IMR-90 (cell line): ENCODE measurements around the gene FAM131C. TPM values are rescaled to one million over a fixed set of nuclear protein-coding genes. Genes with fewer than 3 reads are reported as not detected.

Experiments used
- ATAC-seq: fragments of 200-7000 bp; cut with Tn5 transposase; 2 replicates; pipeline ENCODE4 v1.9.1; 2020; ENCODE audit warnings: low read depth, mild to moderate bottlenecking, moderate library complexity
- BruUV-seq: library from RNA; stranded (reverse); fragments of 400-500 nt; replicated peaks from 2 replicates; lab custom pipeline; 2021; lab: Mats Ljungman, UMichigan
- CTCF ChIA-PET: fragments of 300-600 bp; formaldehyde crosslinking; extraction: SDS; loops from one replicate; lab custom pipeline; 2021; ENCODE audit warnings: antibody characterized with exemption; lab: Yijun Ruan, JAX
- POLR2A ChIA-PET: fragments of 300-600 bp; sonication (Branson Sonifier 250); formaldehyde crosslinking; loops from one replicate; lab custom pipeline; 2022; ENCODE audit warnings: antibody characterized with exemption; ENCODE audit not compliant: unreplicated experiment; lab: Charles Lee
- DNase-seq: peaks from one replicate; pipeline ENCODE4 v3.0.0; 2013
- H2AFZ ChIP-seq: replicated peaks from 2 replicates; pipeline ENCODE3; 2013; ENCODE audit warnings: low read length, mild to moderate bottlenecking; ENCODE audit not compliant: poor library complexity
- H2AK5ac ChIP-seq: 2 replicates; pipeline ENCODE4 v1.6.1; 2013; ENCODE audit warnings: low read depth, low read length, inconsistent platforms
- H2AK9ac ChIP-seq: replicated peaks from 2 replicates; pipeline ENCODE3; 2013; ENCODE audit warnings: mild to moderate bottlenecking, low read depth, low read length, moderate library complexity; ENCODE audit not compliant: poor library complexity
- H2BK120ac ChIP-seq: 2 replicates; pipeline ENCODE4 v1.6.1; 2013; ENCODE audit warnings: low read depth, low read length, inconsistent platforms
- H2BK15ac ChIP-seq: 3 replicates; pipeline ENCODE4 v1.6.1; 2013; ENCODE audit warnings: low read depth, low read length, inconsistent platforms
- H2BK20ac ChIP-seq: 2 replicates; pipeline ENCODE4 v1.6.1; 2013; ENCODE audit warnings: low read depth, mild to moderate bottlenecking, inconsistent platforms, low read length, moderate library complexity
- H2BK5ac ChIP-seq: 2 replicates; pipeline ENCODE4 v1.6.1; 2013; ENCODE audit warnings: mild to moderate bottlenecking, low read depth, low read length, inconsistent platforms; ENCODE audit not compliant: poor library complexity, severe bottlenecking
- H3K14ac ChIP-seq: replicated peaks from 2 replicates; pipeline ENCODE4 v1.6.1; 2013; ENCODE audit warnings: low read depth, low read length, inconsistent platforms
- H3K18ac ChIP-seq: 2 replicates; pipeline ENCODE4 v1.6.1; 2013; ENCODE audit warnings: low read depth, low read length, control low read depth
- H3K23ac ChIP-seq: 2 replicates; pipeline ENCODE4 v1.6.1; 2013; ENCODE audit warnings: low read depth, low read length, inconsistent platforms
- H3K27ac ChIP-seq: 2 replicates; pipeline ENCODE4 v1.5.1; 2013; ENCODE audit warnings: mild to moderate bottlenecking, control low read depth, low read length; ENCODE audit not compliant: insufficient read depth
- H3K27me3 ChIP-seq: 2 replicates; pipeline ENCODE4 v1.6.1; 2013; ENCODE audit warnings: low read length; ENCODE audit not compliant: control insufficient read depth, insufficient read depth
- H3K36me3 ChIP-seq: 2 replicates; pipeline ENCODE4 v1.6.1; 2013; ENCODE audit warnings: low read length, mixed read lengths; ENCODE audit not compliant: control insufficient read depth, insufficient read depth
- H3K4ac ChIP-seq: 2 replicates; pipeline ENCODE4 v1.6.1; 2013; ENCODE audit warnings: low read depth, low read length, inconsistent platforms
- H3K4me1 ChIP-seq: 2 replicates; pipeline ENCODE4 v1.6.1; 2013; ENCODE audit warnings: low read length, mixed read lengths; ENCODE audit not compliant: control insufficient read depth, insufficient read depth
- H3K4me2 ChIP-seq: 2 replicates; pipeline ENCODE4 v1.6.1; 2013; ENCODE audit warnings: low read depth, mild to moderate bottlenecking, control low read depth, low read length, moderate library complexity
- H3K4me3 ChIP-seq: 2 replicates; pipeline ENCODE4 v1.5.1; 2013; ENCODE audit warnings: low read depth, mild to moderate bottlenecking, control low read depth, low read length, moderate library complexity; ENCODE audit not compliant: insufficient read depth
- H3K56ac ChIP-seq: 2 replicates; pipeline ENCODE4 v1.6.1; 2013; ENCODE audit warnings: low read length, inconsistent platforms; ENCODE audit not compliant: insufficient read depth; ENCODE audit errors: extremely low read depth
- H3K79me1 ChIP-seq, 2 experiments: 2 replicates each; pipeline ENCODE4 v1.6.1; 2013; ENCODE audit warnings: low read length in 2 of 2, inconsistent platforms in 1 of 2, low read depth in 1 of 2
- H3K9ac ChIP-seq: 2 replicates; pipeline ENCODE4 v1.6.1; 2013; ENCODE audit warnings: low read depth, low read length, control low read depth
- H3K9me1 ChIP-seq: 2 replicates; pipeline ENCODE4 v1.6.1; 2013; ENCODE audit warnings: low read length, inconsistent platforms; ENCODE audit not compliant: insufficient read depth
- H3K9me3 ChIP-seq: 2 replicates; pipeline ENCODE4 v1.6.1; 2013; ENCODE audit warnings: low read length; ENCODE audit not compliant: control insufficient read depth, insufficient read depth
- H4K20me1 ChIP-seq: 2 replicates; pipeline ENCODE4 v1.6.1; 2013; ENCODE audit warnings: low read length, inconsistent platforms; ENCODE audit not compliant: insufficient read depth
- H4K5ac ChIP-seq: 2 replicates; pipeline ENCODE4 v1.6.1; 2013; ENCODE audit warnings: mild to moderate bottlenecking, low read depth, low read length, control low read depth
- H4K8ac ChIP-seq, 2 experiments: 2 replicates each; pipeline ENCODE4 v1.6.1; 2013; ENCODE audit warnings: low read depth in 2 of 2, low read length in 2 of 2, control low read depth in 1 of 2, inconsistent platforms in 1 of 2
- H4K91ac ChIP-seq: 2 replicates; pipeline ENCODE4 v1.6.1; 2013; ENCODE audit warnings: low read depth, low read length, inconsistent platforms; ENCODE audit not compliant: insufficient read depth
- BHLHE40 ChIP-seq: fragments of 150-350 bp; IDR thresholded peaks from 2 replicates; pipeline ENCODE4 v1.6.1; 2016; ENCODE audit warnings: mild to moderate bottlenecking, low read depth, low read length
- MAFK ChIP-seq: IDR thresholded peaks from 2 replicates; pipeline ENCODE4 v1.6.1; 2012; ENCODE audit warnings: low read depth, low read length, improper control_type of control experiment
- MXI1 ChIP-seq: IDR thresholded peaks from 2 replicates; pipeline ENCODE4 v1.6.1; 2012; ENCODE audit warnings: low read depth, mild to moderate bottlenecking, low read length, moderate library complexity, borderline replicate concordance
- NFE2L2 ChIP-seq: fragments of 150-350 bp; IDR thresholded peaks from 2 replicates; pipeline ENCODE4 v1.6.1; 2016; ENCODE audit warnings: low read depth, mild to moderate bottlenecking, low read length
- SMC3 ChIP-seq: fragments of 150-350 bp; IDR thresholded peaks from 2 replicates; pipeline ENCODE4 v1.6.1; 2016; ENCODE audit warnings: low read depth, mild to moderate bottlenecking, antibody characterized with exemption, low read length, moderate library complexity
- USF2 ChIP-seq: fragments of 150-350 bp; IDR thresholded peaks from 2 replicates; pipeline ENCODE4 v1.6.1; 2017; ENCODE audit warnings: mild to moderate bottlenecking, antibody characterized with exemption, low read length, low read depth
- WGBS, 2 experiments: methylation state at CpG; one replicate each; pipeline versions ENCODE4 v1.1.5 to v1.1.7; 2013; ENCODE audit warnings: missing lambda C conversion rate in 2 of 2; ENCODE audit not compliant: insufficient read length in 1 of 2; ENCODE audit errors: extremely low coverage in 2 of 2; 5-methylcytosine and 5-hydroxymethylcytosine counted together
- dilution Hi-C: fragments of 300-500 bp; cut with HindIII; formaldehyde crosslinking; loops from one replicate; pipeline ENCODE4 v1.14.3; 2018; ENCODE audit warnings: low sequenced_read_pairs; ENCODE audit not compliant: unreplicated experiment
- in situ Hi-C: fragments of 300-500 bp; cut with MboI; formaldehyde crosslinking; loops from 3 replicates; pipeline ENCODE4 v1.14.3; 2019; ENCODE audit warnings: low sequenced_read_pairs, inconsistent platforms, mixed read lengths
- intact Hi-C: fragments of 100-400 bp; cut with micrococcal nuclease; formaldehyde crosslinking; loops from 2 replicates; pipeline ENCODE4 v1.10.0; 2022
- polyA plus RNA-seq, 3 experiments: library from polyadenylated mRNA; depleted of rRNA; stranded (reverse); fragments of >200 nt; gene quantifications; 2 replicates each; pipeline ENCODE4 v1.2.3, GENCODE V29; 2012; ENCODE audit warnings: low replicate concordance in 1 of 3
- total RNA-seq: library from RNA; depleted of rRNA; stranded (reverse); fragments of >200 nt; gene quantifications from 2 replicates; pipeline ENCODE4 v1.2.3, GENCODE V29; 2012
- TF ChIP-seq, protein P1 (sequence below): conservative IDR thresholded peaks from 2 replicates; pipeline ENCODE4 v1.5.1; 2012; ENCODE audit warnings: mild to moderate bottlenecking, low read depth, low read length, improper control_type of control experiment
- TF ChIP-seq, protein P2 (sequence below): fragments of 150-350 bp; IDR thresholded peaks from 2 replicates; pipeline ENCODE4 v1.6.1; 2016; ENCODE audit warnings: low read depth, mild to moderate bottlenecking, low read length, moderate library complexity, borderline replicate concordance

The FAM131C gene
- total and polyA plus RNA-seq, 2 of the 4 experiments (the other 2 are of a cell fraction), result 0.18 to 1.0 TPM

DNA sequence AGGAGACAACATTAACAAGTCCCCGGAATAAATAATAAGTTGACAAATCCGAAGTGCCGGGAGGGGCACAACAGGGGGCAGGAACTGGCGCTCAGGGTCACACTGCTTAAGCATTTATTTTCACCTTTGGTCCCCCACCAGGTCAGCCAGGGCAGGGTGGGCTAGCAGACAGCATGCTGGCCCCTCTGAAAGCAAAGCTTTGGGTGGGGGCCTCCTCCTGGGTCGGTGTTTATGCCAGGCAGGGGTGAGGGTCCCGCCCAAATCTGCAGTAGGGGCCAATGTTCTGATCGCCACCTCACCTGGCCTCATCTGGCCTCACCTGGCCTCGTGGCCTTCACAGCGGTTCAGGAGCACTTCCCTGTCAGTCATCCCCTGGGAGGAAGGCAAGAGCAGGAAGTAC is 8.2 kb upstream of the FAM131C start:
- no peak overlapping the region for H3K4me2 ChIP-seq
- no peaks in the 10 kb centered on the region for H3K36me3 ChIP-seq
- no peak overlapping the region for H3K14ac ChIP-seq
- H3K18ac ChIP-seq, result no peak overlapping the region
- in situ Hi-C loops, result loop anchor here (5.0 kb wide), 1 partner anchor 281 kb away; no protein-coding TSS in a partner anchor
- BruUV-seq, result no TSS peak
- no peak overlapping the region for H3K4me3 ChIP-seq
- no peak for TF ChIP-seq MXI1
- TF ChIP-seq, protein P1, sequence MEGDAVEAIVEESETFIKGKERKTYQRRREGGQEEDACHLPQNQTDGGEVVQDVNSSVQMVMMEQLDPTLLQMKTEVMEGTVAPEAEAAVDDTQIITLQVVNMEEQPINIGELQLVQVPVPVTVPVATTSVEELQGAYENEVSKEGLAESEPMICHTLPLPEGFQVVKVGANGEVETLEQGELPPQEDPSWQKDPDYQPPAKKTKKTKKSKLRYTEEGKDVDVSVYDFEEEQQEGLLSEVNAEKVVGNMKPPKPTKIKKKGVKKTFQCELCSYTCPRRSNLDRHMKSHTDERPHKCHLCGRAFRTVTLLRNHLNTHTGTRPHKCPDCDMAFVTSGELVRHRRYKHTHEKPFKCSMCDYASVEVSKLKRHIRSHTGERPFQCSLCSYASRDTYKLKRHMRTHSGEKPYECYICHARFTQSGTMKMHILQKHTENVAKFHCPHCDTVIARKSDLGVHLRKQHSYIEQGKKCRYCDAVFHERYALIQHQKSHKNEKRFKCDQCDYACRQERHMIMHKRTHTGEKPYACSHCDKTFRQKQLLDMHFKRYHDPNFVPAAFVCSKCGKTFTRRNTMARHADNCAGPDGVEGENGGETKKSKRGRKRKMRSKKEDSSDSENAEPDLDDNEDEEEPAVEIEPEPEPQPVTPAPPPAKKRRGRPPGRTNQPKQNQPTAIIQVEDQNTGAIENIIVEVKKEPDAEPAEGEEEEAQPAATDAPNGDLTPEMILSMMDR, result no peak
- TF ChIP-seq SMC3, result no peak
- no peak for TF ChIP-seq MAFK
- TF ChIP-seq BHLHE40, result no peak
- TF ChIP-seq USF2, result no peak
- no peak for TF ChIP-seq NFE2L2
- TF ChIP-seq, protein P2, sequence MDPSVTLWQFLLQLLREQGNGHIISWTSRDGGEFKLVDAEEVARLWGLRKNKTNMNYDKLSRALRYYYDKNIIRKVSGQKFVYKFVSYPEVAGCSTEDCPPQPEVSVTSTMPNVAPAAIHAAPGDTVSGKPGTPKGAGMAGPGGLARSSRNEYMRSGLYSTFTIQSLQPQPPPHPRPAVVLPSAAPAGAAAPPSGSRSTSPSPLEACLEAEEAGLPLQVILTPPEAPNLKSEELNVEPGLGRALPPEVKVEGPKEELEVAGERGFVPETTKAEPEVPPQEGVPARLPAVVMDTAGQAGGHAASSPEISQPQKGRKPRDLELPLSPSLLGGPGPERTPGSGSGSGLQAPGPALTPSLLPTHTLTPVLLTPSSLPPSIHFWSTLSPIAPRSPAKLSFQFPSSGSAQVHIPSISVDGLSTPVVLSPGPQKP, result no peak
- intact Hi-C loops, result loop anchor here (1.0 kb wide), 1 partner anchor 73 kb away; no protein-coding TSS in a partner anchor
- peaks cover 5% of the 10 kb centered on the region for H3K4me1 ChIP-seq
- peak overlapping the region; percentile 47; the same call in 1 of the 3 replicates for H2BK15ac ChIP-seq
- no peaks in the 10 kb centered on the region for H3K9me3 ChIP-seq
- H3K9me1 ChIP-seq, result no peaks in the 10 kb centered on the region; the same call in 1 of the 2 replicates
- no peak overlapping the region for H2AFZ ChIP-seq
- no peak for ATAC-seq
- H3K23ac ChIP-seq, result no peak overlapping the region
- H2AK9ac ChIP-seq, result peak overlapping the region; percentile 77
- ChIA-PET CTCF (interaction anchor here (0.6 to 3.0 kb wide), 12 partner anchors 8 to 281 kb away, joined by 3 to 15 read pairs (median 4); partner anchors contain the start of gene FAM131C), POLR2A (interaction anchor here (1.9 kb wide), 1 partner anchor 100 kb away, joined by 6 read pairs; no protein-coding TSS in a partner anchor)
- H3K79me1 ChIP-seq, result no peaks in the 10 kb centered on the region; a peak in 1 of 4 replicates
- H2BK120ac ChIP-seq, result peak overlapping the region; percentile 28; the same call in 1 of the 2 replicates
- WGBS, 2 experiments, result 80% methylated on average over 2 of the region's 9 CpGs; no CpG with 5 or more reads in 1 of the 2 experiments
- H3K56ac ChIP-seq, result no peak overlapping the region
- H3K27me3 ChIP-seq, result no peaks in the 10 kb centered on the region
- H4K5ac ChIP-seq, result no peak overlapping the region
- H3K9ac ChIP-seq, result no peak overlapping the region
- DNase-seq, result no peak
- no peak overlapping the region for H3K27ac ChIP-seq
- no peak overlapping the region for H4K8ac ChIP-seq
- H2BK5ac ChIP-seq, result no peak overlapping the region
- dilution Hi-C loops, result no loop called here
- no peak overlapping the region; the same call in 1 of the 2 replicates for H4K91ac ChIP-seq
- peak overlapping the region; percentile 30; the same call in 1 of the 2 replicates for H3K4ac ChIP-seq
- H2BK20ac ChIP-seq, result no peak overlapping the region
- peak overlapping the region; percentile 90; the same call in 1 of the 2 replicates for H2AK5ac ChIP-seq
- no peaks in the 10 kb centered on the region for H4K20me1 ChIP-seq
